ENCODE measurements around the gene SLX4.

GRCh38 chr16:3602320-3602653 lies 9.1 kb downstream of the SLX4 start:
- TF ChIP-seq, protein P1, sequence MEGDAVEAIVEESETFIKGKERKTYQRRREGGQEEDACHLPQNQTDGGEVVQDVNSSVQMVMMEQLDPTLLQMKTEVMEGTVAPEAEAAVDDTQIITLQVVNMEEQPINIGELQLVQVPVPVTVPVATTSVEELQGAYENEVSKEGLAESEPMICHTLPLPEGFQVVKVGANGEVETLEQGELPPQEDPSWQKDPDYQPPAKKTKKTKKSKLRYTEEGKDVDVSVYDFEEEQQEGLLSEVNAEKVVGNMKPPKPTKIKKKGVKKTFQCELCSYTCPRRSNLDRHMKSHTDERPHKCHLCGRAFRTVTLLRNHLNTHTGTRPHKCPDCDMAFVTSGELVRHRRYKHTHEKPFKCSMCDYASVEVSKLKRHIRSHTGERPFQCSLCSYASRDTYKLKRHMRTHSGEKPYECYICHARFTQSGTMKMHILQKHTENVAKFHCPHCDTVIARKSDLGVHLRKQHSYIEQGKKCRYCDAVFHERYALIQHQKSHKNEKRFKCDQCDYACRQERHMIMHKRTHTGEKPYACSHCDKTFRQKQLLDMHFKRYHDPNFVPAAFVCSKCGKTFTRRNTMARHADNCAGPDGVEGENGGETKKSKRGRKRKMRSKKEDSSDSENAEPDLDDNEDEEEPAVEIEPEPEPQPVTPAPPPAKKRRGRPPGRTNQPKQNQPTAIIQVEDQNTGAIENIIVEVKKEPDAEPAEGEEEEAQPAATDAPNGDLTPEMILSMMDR (IDR thresholded peaks at IDR 0.05): no peak
- TF ChIP-seq EZH2 (IDR thresholded peaks at IDR 0.05; ENCODE audit: borderline replicate concordance, insufficient read depth, low read depth, low read length, poor library complexity, severe bottlenecking): no peak
